ENCODE results near the gene GADL1.

Gene GADL1

GRCh38 chr3:30704931-30705890 is 189.2 kb downstream of the GADL1 start:
- Mint-ChIP-seq H3K36me3 (ENCODE audit: low read depth) (peaks cover 22% of the 10 kb centered on the region), H3K27me3 (ENCODE audit: low read depth) (no peaks in the 10 kb centered on the region), H3K27ac (no peak overlapping the region), H3K4me3 (no peak overlapping the region), H3K9me3 (peaks cover 16% of the 10 kb centered on the region), H3K4me1 (ENCODE audit: low read depth) (peaks cover 4% of the 10 kb centered on the region)
- no peak for DNase-seq (ENCODE audit: low spot score)

- Mint-ChIP-seq H3K36me3 (ENCODE audit: low read depth) (peaks cover 32% of the 10 kb centered on the region), H3K9me3 (peaks cover 16% of the 10 kb centered on the region), H3K27ac (no peak overlapping the region), H3K27me3 (ENCODE audit: low read depth) (no peaks in the 10 kb centered on the region), H3K4me1 (ENCODE audit: low read depth) (no peaks in the 10 kb centered on the region), H3K4me3 (no peak overlapping the region)
- no peak for DNase-seq (ENCODE audit: low spot score)
Measured at GRCh38 chr3:30702828-30703397, 191.5 kb downstream of the GADL1 start.

GRCh38 chr3:30702038-30702827 is 192.2 kb downstream of the GADL1 start:
- no peak for DNase-seq (ENCODE audit: low spot score)
- H3K36me3 Mint-ChIP-seq (ENCODE audit: low read depth), result peaks cover 37% of the 10 kb centered on the region
- H3K4me3 Mint-ChIP-seq, result no peak overlapping the region

GRCh38 chr3:30700702-30701321 is 193.6 kb downstream of the GADL1 start:
- no peak for DNase-seq (ENCODE audit: low spot score)
- H3K4me1 Mint-ChIP-seq (ENCODE audit: low read depth), result peaks cover 4% of the 10 kb centered on the region
- H3K9me3 Mint-ChIP-seq, result peaks cover 13% of the 10 kb centered on the region
- peaks cover 46% of the 10 kb centered on the region for H3K36me3 Mint-ChIP-seq (ENCODE audit: low read depth)
- H3K4me3 Mint-ChIP-seq, result no peak overlapping the region
- no peak overlapping the region for H3K27ac Mint-ChIP-seq
- H3K27me3 Mint-ChIP-seq (ENCODE audit: low read depth), result no peaks in the 10 kb centered on the region

More at GRCh38 chr3:30702038-30702827, 192.2 kb downstream of the GADL1 start:
- Mint-ChIP-seq H3K27me3 (ENCODE audit: low read depth) (no peaks in the 10 kb centered on the region), H3K9me3 (peaks cover 16% of the 10 kb centered on the region), H3K27ac (no peak overlapping the region), H3K4me1 (ENCODE audit: low read depth) (no peaks in the 10 kb centered on the region)

- no peak for DNase-seq (ENCODE audit: low spot score)
- Mint-ChIP-seq H3K9me3 (peaks cover 11% of the 10 kb centered on the region), H3K27me3 (ENCODE audit: low read depth) (no peaks in the 10 kb centered on the region), H3K27ac (no peak overlapping the region), H3K4me1 (ENCODE audit: low read depth) (peaks cover 4% of the 10 kb centered on the region), H3K4me3 (no peak overlapping the region), H3K36me3 (ENCODE audit: low read depth) (peaks cover 53% of the 10 kb centered on the region)
Measured at GRCh38 chr3:30699927-30700326, 194.5 kb downstream of the GADL1 start.

GRCh38 chr3:30698549-30698948 is 195.9 kb downstream of the GADL1 start:
- Mint-ChIP-seq H3K9me3 (peaks cover 9% of the 10 kb centered on the region), H3K27ac (no peak overlapping the region), H3K4me1 (ENCODE audit: low read depth) (peaks cover 4% of the 10 kb centered on the region), H3K27me3 (ENCODE audit: low read depth) (no peaks in the 10 kb centered on the region), H3K36me3 (ENCODE audit: low read depth) (peaks cover 62% of the 10 kb centered on the region), H3K4me3 (no peak overlapping the region)
- no peak for DNase-seq (ENCODE audit: low spot score)

GRCh38 chr3:30696896-30697295 is 197.6 kb downstream of the GADL1 start:
- Mint-ChIP-seq H3K27ac (no peak overlapping the region), H3K4me1 (ENCODE audit: low read depth) (peaks cover 15% of the 10 kb centered on the region), H3K9me3 (no peaks in the 10 kb centered on the region), H3K27me3 (ENCODE audit: low read depth) (no peaks in the 10 kb centered on the region), H3K4me3 (no peak overlapping the region), H3K36me3 (ENCODE audit: low read depth) (peaks cover 68% of the 10 kb centered on the region)
- no peak for DNase-seq (ENCODE audit: low spot score)

- Mint-ChIP-seq H3K27me3 (ENCODE audit: low read depth) (no peaks in the 10 kb centered on the region), H3K27ac (no peak overlapping the region), H3K9me3 (no peaks in the 10 kb centered on the region), H3K36me3 (ENCODE audit: low read depth) (peaks cover 66% of the 10 kb centered on the region), H3K4me3 (no peak overlapping the region), H3K4me1 (ENCODE audit: low read depth) (peaks cover 15% of the 10 kb centered on the region)
- DNase-seq (ENCODE audit: low spot score), result no peak
Measured at GRCh38 chr3:30696403-30696819, 198.1 kb downstream of the GADL1 start.

GRCh38 chr3:30695302-30696061 is 199.0 kb downstream of the GADL1 start:
- Mint-ChIP-seq H3K27ac (no peak overlapping the region), H3K4me1 (ENCODE audit: low read depth) (peaks cover 17% of the 10 kb centered on the region), H3K4me3 (no peak overlapping the region), H3K36me3 (ENCODE audit: low read depth) (peaks cover 66% of the 10 kb centered on the region), H3K27me3 (ENCODE audit: low read depth) (no peaks in the 10 kb centered on the region), H3K9me3 (no peaks in the 10 kb centered on the region)
- DNase-seq (ENCODE audit: low spot score), result no peak

GRCh38 chr3:30694668-30695067 is 199.8 kb downstream of the GADL1 start:
- Mint-ChIP-seq H3K27me3 (ENCODE audit: low read depth) (no peaks in the 10 kb centered on the region), H3K36me3 (ENCODE audit: low read depth) (peaks cover 71% of the 10 kb centered on the region), H3K4me3 (no peak overlapping the region), H3K9me3 (no peaks in the 10 kb centered on the region), H3K4me1 (ENCODE audit: low read depth) (peaks cover 18% of the 10 kb centered on the region), H3K27ac (no peak overlapping the region)
- DNase-seq (ENCODE audit: low spot score), result no peak

GRCh38 chr3:30694148-30694547 is 200.3 kb downstream of the GADL1 start:
- Mint-ChIP-seq H3K27me3 (ENCODE audit: low read depth) (no peaks in the 10 kb centered on the region), H3K4me3 (no peak overlapping the region), H3K36me3 (ENCODE audit: low read depth) (peaks cover 74% of the 10 kb centered on the region), H3K9me3 (no peaks in the 10 kb centered on the region), H3K27ac (no peak overlapping the region), H3K4me1 (ENCODE audit: low read depth) (peaks cover 21% of the 10 kb centered on the region)
- no peak for DNase-seq (ENCODE audit: low spot score)

GRCh38 chr3:30693470-30694120 is 200.9 kb downstream of the GADL1 start:
- H3K9me3 Mint-ChIP-seq, result no peaks in the 10 kb centered on the region
- H3K27me3 Mint-ChIP-seq (ENCODE audit: low read depth), result no peaks in the 10 kb centered on the region
- peaks cover 26% of the 10 kb centered on the region for H3K4me1 Mint-ChIP-seq (ENCODE audit: low read depth)

More at GRCh38 chr3:30693470-30694120, 200.9 kb downstream of the GADL1 start:
- H3K27ac Mint-ChIP-seq, result no peak overlapping the region
- DNase-seq (ENCODE audit: low spot score), result no peak
- H3K36me3 Mint-ChIP-seq (ENCODE audit: low read depth), result peaks cover 76% of the 10 kb centered on the region
- no peak overlapping the region for H3K4me3 Mint-ChIP-seq
